Tongue (tissue), 2 donors: ENCODE results near the gene OR4D9. TPM values are rescaled to one million over a fixed set of nuclear protein-coding genes. Genes with fewer than 3 reads are reported as not detected.

Experiments
- DNase-seq: peaks from one replicate; pipeline ENCODE4 v3.0.0-alpha.2; 2015
- total RNA-seq: library from RNA; depleted of rRNA; stranded (reverse); fragments of >200 nt; gene quantifications from one replicate; pipeline ENCODE4 v1.2.3, GENCODE V29; 2014

Gene OR4D9
- total RNA-seq, 1 donor from 2014 or later = not detected

DNA sequence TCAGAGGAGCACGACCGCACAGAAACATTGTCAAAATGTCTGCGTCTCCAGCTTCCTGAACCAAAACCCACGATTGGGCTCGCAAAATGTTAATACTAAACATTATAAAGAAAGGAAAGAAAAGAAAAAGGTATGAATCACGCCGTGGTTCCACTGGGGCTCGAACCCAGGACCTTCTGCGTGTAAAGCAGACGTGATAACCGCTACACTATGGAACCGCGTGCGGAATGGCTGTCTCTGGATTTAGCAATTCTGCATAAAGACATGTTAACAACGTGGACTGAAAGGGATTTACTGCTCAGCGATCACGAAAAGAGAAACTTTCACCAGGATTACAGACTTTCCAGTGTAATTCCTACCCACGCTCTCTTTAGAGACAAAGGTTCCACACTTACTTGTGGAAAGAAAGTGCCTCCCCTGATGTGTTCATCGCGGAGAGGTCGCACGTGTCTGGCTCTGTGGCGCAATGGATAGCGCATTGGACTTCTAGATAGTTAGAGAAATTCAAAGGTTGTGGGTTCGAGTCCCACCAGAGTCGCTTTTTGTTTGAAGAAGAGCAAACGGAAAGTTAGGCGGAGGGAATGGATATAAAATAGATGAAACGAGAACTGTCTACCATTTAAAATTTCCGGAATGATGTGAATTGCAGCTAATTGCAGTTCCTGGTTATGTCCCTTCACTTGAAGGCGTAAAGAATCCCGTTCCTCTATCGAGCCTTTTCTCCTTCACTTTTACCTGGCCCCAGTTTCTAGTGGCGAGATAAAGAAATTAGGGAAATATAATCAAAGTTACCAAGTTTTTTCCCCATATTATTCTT is 39.7 kb downstream of the OR4D9 start:
- DNase-seq = peak; percentile 96

DNA sequence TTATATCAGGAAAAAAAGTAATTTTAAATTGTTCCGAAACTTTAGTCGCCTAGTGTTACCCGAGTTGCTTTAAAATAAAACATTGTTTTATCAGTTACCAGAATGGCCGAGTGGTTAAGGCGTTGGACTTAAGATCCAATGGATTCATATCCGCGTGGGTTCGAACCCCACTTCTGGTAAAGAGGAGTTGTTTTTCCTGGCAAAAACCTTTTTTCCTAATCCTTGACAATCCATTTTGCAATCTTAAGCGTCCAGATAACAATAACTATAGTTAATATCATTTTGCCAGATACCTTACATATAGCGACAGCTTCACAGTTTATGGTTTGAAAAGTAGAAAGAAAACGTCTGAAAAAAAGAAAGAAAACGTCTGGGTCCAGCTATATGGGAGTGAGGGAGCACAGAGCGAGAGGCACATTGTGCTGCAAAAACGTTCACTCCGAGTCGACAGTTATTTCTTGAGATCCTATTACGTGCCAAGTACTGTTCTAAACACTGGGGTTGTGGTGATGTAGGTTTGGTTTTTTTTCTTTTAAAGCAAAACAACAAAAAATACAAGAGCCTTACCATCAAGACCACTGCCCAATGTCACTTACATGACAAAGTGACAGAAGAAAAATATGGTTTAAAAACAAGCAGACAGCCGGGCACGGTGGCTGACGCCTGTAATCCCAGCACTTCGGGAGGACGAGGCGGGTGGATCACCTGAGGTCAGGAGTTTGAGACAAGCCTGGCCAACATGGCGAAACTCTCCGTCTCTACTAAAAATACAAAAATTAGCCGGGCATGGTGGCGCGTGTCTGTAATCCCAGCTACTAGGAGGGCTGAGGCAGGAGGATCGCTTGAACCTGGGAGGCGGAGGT is 40.6 kb downstream of the OR4D9 start:
- peak; percentile 90 for DNase-seq

DNA sequence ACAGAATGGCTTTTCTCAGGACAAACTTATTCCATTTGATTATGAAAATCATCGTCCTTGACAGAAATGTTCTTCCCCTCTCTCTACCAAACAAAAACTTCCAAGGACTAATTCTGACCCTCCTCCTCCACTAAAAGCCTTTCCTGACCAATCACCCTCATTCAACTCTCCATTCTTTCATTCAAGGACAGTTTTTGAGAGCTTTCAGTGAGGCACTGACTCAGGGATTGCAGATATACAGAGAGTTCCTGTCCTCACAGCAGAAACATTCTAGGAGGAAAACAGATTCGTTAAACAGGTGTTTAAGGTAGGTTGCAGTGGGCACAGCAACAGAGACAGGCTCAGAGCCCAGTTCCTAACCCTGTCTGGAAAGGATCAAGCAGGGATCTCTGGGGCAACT is 41.5 kb downstream of the OR4D9 start:
- no peak for DNase-seq

DNA sequence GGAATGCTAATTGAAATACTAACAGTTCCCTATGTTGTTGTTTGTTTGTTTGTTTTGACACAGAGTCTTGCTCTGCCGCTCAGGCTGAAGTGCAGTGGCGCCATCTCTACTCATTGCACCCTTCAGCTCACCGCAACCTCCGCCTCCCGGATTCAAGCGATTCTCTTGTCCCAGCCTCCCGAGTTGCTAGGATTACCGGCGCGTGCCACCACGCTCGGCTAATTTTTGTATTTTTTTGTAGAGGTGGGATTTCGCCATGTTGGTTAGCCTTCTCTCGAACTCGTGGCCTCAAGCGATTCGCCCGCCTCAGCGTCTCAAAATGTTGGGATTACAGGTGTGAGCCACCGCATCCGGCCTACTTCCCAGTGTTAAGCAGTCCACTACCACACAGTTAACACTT is 42.0 kb downstream of the OR4D9 start:
- no peak for DNase-seq

DNA sequence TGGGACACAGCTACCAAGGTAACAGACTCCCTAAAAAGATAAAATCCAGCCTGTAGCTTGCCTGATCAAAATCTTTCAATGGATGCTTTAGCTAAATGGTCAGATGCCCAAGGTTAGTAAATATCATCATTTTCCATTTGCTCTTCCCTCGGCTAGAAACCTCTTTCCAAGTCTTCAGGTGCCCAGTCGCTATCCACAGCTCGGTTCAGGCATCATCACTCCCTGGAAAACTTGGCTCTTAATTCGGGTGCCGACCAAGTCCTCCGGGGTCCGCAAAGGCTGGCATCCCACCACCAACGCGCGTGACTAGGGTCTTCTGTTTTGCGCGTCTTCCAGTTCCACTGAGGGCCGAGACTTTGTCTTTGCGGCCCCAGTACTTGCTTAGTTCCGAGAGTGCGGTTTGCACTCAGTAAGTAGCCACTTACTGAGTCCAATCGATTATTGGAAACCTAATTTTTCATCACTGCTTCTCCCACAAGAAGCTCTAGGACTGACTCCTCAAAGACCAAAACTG is 44.3 kb downstream of the OR4D9 start:
- no peak for DNase-seq

DNA sequence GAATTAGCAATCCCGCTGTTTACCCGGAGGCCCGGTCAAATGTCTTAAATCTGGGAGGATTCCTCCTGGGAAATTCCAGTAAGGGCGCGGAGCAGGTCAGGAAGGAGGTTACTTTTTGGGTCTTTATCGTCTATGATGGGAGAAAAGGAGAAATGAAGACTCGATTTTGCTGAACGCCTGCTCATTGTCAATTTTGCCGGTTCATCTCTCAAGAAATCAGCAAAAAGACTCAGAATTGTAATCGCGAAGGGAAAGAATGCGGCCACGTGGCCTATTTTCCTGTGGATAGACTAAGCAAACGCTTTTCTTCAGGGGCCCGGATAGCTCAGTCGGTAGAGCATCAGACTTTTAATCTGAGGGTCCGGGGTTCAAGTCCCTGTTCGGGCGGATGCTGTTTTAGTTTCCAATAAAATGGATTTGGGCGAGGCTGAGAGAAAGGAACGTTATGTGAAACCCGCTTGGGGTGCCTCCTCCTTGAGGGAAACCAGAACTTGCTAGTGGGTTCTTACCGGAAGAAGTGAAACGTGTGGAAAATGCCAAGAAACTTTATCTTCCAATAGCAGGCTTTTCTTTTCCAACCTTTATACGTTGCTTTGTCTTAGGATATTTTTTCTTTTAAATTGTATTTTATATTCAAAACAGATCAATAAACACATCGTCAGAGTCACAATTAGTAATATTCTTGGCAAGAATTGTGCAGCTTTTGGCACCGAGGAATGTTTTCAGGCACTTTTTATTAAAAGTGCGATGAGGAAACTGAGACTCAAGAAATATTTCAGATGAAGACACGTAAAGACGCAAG is 45.0 kb downstream of the OR4D9 start:
- peak; percentile 89 for DNase-seq

DNA sequence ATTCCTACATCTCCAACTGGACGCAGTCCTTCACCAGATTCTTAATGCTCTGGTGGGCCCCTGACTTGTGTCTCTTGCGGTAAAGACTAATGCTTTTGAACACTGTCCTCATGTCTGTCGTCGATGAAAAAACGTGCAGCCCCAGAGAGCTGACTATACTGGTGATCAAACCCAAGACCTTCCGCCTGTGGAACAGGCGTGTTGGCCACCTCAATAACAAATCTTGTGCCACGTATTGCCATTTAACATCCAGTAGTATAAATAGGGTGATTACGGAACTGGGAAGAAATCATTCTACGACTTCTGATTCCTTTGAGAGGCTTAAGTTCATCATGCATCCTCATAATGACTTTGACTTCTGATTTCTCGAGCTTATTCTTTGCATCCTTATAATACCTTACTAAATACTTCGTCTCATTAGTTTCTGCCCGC is 45.6 kb downstream of the OR4D9 start:
- DNase-seq = no peak

DNA sequence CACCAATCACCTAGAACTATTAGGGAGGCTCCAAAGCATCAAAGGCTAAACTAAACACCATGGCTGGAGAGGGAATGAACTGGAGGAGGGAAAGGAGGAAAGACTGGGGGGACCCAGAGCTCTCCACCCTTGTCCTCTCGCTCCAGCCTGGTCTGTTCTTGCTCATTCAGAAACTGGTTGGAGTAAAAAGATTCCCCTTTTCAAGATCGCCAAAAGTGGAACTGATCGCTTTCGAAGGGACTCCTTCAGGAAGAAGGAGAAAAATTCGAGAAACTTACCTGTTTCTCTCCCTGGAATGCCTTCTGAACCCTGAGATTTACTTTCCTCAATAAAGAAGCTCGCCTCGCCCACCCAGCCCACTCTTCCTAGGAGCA is 46.9 kb downstream of the OR4D9 start:
- no peak for DNase-seq

DNA sequence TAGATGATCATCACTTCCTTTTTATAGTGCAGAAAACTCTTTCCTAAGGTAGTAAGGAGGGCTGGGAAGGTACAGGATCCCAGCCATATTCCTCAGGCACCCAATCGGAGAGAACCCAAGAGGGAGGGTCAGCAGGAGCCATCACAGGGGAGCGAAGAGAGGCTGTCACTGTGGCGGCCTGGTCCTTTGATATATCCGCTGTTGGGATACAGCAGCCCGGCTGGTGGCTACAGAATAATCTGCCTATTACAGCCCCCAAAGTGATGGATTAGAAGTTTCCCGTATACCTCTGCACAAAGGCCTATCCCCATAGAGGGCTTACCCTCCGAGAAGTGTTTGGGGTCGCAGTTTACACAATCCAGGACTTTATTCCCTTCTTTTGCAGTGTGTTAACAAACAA is 48.5 kb downstream of the OR4D9 start:
- DNase-seq = no peak

DNA sequence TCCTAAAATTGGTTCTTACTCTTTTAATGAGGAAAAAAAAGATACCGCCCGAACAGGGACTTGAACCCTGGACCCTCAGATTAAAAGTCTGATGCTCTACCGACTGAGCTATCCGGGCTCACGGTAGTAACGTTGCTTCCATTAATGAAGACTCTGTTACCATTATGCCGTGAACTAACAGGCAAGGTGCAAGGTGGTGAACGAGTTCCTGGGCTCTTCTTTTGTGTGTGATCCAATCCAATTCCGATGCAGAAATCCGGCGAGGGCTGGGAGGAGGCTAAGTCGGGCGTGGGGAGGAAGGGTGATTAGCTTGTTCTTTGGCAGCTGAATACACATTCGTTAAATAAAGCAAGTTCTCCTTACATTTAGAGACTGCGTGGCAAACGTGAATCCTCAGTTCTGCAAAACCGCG is 49.0 kb downstream of the OR4D9 start:
- peak; percentile 93 for DNase-seq

DNA sequence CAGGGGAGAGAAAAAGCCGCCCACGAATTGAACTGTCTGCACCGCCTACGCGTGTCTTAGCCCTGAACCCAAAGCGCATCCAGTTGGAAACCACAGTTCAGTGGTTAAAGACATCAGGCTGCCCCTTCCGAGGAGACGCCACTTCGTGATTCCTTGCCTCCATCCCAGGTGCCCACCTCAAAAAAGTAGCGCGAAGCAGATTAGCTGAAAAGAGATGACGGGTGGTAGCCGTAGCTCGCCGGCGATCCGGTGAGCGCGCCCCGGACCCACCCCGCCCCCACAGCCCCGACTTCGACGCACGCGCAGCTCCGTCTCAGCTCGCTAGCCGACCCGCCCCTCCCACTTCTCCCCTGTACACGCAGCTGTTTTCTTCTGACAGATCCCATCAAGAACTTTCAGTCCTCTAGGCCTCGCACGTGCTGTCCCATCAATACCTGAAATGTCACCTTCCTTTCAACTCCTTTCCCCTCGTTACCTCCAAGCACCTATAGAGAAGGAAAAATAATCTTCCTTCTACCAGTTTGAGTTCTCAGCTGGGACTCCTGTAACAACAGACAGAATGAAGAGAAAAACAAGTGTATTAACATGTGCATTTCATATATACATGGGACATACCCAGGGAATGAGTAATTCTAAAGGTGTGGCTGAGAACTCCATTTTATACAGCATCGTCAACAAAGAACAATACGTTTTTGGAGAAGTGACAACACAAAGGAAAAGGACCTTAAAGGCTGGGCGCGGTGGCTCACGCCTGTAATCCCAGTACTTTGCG is 49.5 kb downstream of the OR4D9 start:
- peak; percentile 96 for DNase-seq

DNA sequence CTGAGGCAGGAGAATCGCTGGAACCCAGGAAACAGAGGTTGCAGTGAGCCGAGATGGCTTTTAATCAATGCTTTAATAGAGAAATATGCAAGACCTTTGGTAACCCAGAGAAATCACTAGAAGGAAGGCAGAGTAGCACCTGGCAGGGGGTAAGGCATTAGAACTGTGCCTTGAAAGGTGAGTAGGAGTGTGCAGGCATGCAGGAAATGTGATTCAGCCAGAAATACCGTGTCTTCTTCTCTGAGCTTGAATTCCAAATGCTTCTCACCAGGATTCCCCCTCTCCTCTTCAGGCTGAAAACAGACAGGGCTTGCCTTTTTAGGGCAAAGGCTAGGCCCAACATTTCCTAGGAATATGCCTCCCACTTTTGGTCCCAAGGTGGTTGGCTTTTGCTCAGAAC is 51.0 kb downstream of the OR4D9 start:
- no peak for DNase-seq

Other genes with a start within 250 kb of the OR4D9 start
- gene OR5AN1, start 152.6 kb upstream of the OR4D9 start, total RNA-seq = not detected
- not detected for gene OR5A2, start 85.1 kb upstream of the OR4D9 start, total RNA-seq
- gene OR5A1, start 75.1 kb upstream of the OR4D9 start, total RNA-seq = not detected
- gene OR4D6, start 54.6 kb upstream of the OR4D9 start, total RNA-seq = not detected
- gene OR4D10, start 38.2 kb upstream of the OR4D9 start, total RNA-seq = not detected
- not detected for gene OR4D11, start 8.0 kb upstream of the OR4D9 start, total RNA-seq
- gene OSBP, start 104.2 kb downstream of the OR4D9 start, total RNA-seq = 78.6 TPM
- 10.9 TPM for gene PATL1, start 157.5 kb downstream of the OR4D9 start, total RNA-seq
- not detected for gene OR10V1, start 202.3 kb downstream of the OR4D9 start, total RNA-seq
- 11.4 TPM for gene STX3, start 243.8 kb downstream of the OR4D9 start, total RNA-seq